Nephron progenitor cell (in vitro differentiated cells): ENCODE results near the gene MYRFL.

Experiments used
- DNase-seq: peaks from one replicate; pipeline ENCODE4 v3.0.0; 2021
- H3K27ac Mint-ChIP-seq: 2 replicates; pipeline ENCODE4 v1.8.0; 2021; ENCODE audit warnings: mild to moderate bottlenecking, moderate library complexity, mixed read lengths
- H3K27me3 Mint-ChIP-seq: 2 replicates; pipeline ENCODE4 v1.8.0; 2021; ENCODE audit warnings: mild to moderate bottlenecking, low read depth, mixed read lengths; ENCODE audit not compliant: poor library complexity
- H3K36me3 Mint-ChIP-seq: 2 replicates; pipeline ENCODE4 v1.8.0; 2021; ENCODE audit warnings: low read depth, mixed read lengths
- H3K4me1 Mint-ChIP-seq: 2 replicates; pipeline ENCODE4 v1.8.0; 2021; ENCODE audit warnings: mixed read lengths
- H3K4me3 Mint-ChIP-seq: 2 replicates; pipeline ENCODE4 v1.8.0; 2021; ENCODE audit warnings: mild to moderate bottlenecking, moderate library complexity, mixed read lengths
- H3K9me3 Mint-ChIP-seq: 2 replicates; pipeline ENCODE4 v1.8.0; 2021; ENCODE audit warnings: mild to moderate bottlenecking, moderate library complexity, mixed read lengths
- TF ChIP-seq, protein P1 (sequence below): fragments of 200-600 bp; sonication (generic); IDR thresholded peaks from 2 replicates; pipeline ENCODE4 v1.5.0; 2021; ENCODE audit warnings: antibody characterized with exemption

MYRFL gene

DNA sequence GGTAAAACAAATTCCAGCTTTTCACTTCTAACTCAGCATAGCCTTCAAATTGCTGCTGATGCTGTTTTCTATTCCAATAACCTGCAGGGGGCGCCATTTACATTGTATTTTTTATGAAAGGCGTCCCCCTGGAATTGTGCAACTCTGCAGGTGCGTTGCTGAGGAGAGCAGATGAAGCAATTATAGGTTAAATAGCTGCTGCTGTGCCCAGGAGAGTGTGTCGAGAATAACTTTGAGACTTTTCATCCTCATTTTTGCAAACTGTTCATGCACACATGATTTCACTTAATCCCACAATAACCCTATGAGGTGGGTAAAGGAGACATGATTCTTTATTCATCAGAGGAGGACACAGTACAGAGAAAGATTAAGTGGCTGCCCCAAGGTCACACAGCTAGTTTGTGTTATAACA lies 75.7 kb downstream of the MYRFL start:
- TF ChIP-seq, protein P1, sequence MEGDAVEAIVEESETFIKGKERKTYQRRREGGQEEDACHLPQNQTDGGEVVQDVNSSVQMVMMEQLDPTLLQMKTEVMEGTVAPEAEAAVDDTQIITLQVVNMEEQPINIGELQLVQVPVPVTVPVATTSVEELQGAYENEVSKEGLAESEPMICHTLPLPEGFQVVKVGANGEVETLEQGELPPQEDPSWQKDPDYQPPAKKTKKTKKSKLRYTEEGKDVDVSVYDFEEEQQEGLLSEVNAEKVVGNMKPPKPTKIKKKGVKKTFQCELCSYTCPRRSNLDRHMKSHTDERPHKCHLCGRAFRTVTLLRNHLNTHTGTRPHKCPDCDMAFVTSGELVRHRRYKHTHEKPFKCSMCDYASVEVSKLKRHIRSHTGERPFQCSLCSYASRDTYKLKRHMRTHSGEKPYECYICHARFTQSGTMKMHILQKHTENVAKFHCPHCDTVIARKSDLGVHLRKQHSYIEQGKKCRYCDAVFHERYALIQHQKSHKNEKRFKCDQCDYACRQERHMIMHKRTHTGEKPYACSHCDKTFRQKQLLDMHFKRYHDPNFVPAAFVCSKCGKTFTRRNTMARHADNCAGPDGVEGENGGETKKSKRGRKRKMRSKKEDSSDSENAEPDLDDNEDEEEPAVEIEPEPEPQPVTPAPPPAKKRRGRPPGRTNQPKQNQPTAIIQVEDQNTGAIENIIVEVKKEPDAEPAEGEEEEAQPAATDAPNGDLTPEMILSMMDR = peak; percentile 86
- DNase-seq = peak; percentile 75
- Mint-ChIP-seq H3K4me3 (no peak overlapping the region), H3K36me3 (no peaks in the 10 kb centered on the region), H3K27me3 (no peaks in the 10 kb centered on the region), H3K9me3 (no peaks in the 10 kb centered on the region), H3K4me1 (peaks cover 29% of the 10 kb centered on the region), H3K27ac (no peak overlapping the region)

DNA sequence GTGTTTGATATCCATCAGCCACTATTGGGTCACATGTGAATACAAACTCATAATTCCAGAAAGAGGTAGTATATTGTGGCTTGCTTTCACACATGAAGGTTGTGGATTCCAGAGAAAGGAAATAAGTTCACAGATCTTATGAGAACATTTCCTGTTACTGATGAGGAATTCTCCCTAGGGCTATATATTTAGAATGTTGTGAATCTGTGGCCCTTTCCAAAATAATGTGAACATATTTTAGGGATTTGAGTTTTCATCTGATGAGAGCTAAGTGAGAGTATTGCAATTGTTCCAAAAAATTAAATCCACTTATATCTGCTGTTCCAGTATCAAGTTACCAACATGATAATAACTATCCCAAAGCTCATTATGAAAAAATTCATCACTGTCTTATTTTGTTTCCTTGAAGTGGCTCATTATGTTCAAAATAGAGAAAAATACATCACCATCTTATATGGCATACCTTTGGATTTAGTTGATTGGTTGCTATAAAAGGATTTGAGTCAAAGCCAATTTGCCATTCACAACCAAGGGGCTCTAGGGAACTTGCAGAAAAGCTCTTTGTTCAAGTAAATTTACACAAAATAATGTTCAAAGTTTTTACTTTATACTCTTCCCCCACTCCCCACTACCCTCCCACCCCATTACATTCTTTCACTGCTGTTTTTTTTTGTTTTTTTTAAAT lies 76.3 kb downstream of the MYRFL start:
- TF ChIP-seq, protein P1 = no peak
- Mint-ChIP-seq H3K4me1 (peaks cover 22% of the 10 kb centered on the region), H3K27ac (no peak overlapping the region), H3K4me3 (no peak overlapping the region), H3K36me3 (no peaks in the 10 kb centered on the region), H3K27me3 (no peaks in the 10 kb centered on the region), H3K9me3 (no peaks in the 10 kb centered on the region)
- no peak for DNase-seq

DNA sequence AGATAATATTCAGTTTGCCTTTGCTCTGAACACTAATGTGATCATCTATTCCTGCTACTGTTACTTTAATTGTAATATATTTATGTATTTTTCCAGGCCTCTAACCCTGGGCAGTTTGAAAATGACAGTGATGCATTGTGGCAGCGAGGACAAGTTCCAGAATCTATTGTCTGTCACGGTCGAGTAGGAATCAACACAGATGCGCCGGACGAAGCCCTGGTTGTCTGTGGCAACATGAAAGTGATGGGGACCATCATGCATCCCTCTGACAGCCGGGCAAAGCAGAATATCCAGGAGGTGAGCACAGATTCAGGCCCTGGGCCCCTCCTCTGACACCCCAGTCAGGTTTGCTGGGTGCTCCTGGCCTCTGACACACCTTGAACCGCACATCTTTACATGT lies 78.5 kb downstream of the MYRFL start:
- TF ChIP-seq, protein P1 = no peak
- Mint-ChIP-seq H3K36me3 (no peaks in the 10 kb centered on the region), H3K4me1 (peaks cover 12% of the 10 kb centered on the region), H3K27me3 (no peaks in the 10 kb centered on the region), H3K9me3 (no peaks in the 10 kb centered on the region), H3K4me3 (no peak overlapping the region), H3K27ac (no peak overlapping the region)
- DNase-seq = no peak

- Mint-ChIP-seq H3K36me3 (no peaks in the 10 kb centered on the region), H3K4me1 (peaks cover 12% of the 10 kb centered on the region), H3K27me3 (no peaks in the 10 kb centered on the region), H3K9me3 (no peaks in the 10 kb centered on the region), H3K4me3 (no peak overlapping the region), H3K27ac (no peak overlapping the region)
- DNase-seq = no peak
- TF ChIP-seq, protein P1 = no peak
These were observed 79.8 kb downstream of the MYRFL start for GRCh38 chr12:69904777-69905176.

GRCh38 chr12:69905801-69906200 lies 80.8 kb downstream of the MYRFL start:
- Mint-ChIP-seq H3K4me3 (no peak overlapping the region), H3K36me3 (no peaks in the 10 kb centered on the region), H3K4me1 (peaks cover 12% of the 10 kb centered on the region), H3K9me3 (no peaks in the 10 kb centered on the region), H3K27me3 (no peaks in the 10 kb centered on the region), H3K27ac (no peak overlapping the region)
- TF ChIP-seq, protein P1 = no peak
- DNase-seq = no peak
